GM18498 (cell line): ENCODE results near the gene AGAP2.
A peak's percentile ranks its signal among the peaks of the same experiment; 100 is the strongest.

Experiments
- ATAC-seq: cut with Tn5 transposase; IDR thresholded peaks from one replicate; pipeline ENCODE4 v1.9.1; 2021; ENCODE audit warnings: mild to moderate bottlenecking, moderate library complexity; ENCODE audit not compliant: unreplicated experiment

Gene AGAP2

DNA sequence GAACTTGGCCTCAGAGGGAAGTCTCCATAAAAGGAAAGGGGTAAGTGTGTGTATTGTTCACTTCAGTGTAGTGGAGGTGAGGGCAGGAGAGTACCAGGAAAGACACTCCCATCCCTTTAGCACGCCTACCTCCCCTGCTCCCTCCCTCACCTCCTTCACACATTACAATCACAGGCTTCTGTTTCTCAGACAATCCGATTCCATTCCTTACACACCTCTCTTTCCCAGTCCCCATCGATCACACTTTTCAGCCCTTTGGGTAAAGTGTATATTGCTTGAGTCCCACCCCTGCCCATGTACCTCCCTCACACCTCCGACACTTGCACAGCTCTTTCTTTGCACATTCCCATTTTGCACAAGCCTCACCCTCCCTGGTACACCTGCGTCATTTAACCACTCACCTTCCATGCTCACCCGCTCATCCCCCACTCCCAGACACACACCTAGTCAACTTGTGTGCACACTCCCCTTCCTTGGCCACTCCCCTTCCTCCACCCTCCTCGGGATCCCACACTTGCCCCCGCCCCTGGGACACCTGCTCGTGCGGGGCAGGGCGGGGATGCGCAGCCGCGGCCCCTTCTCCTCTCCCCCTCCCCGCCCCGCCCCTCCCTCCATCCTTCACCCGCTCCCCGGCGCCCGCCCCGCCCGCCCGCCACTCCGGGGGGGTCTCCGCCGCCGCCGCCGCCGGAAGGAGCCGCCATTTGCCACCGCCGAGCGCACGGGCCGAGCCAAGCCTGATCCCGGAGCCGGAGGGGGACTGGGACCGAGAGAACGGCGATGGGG lies 16.1 kb upstream of the AGAP2 start, which contains the start of gene MARCHF9:
Gene MARCHF9, plus strand, starts transcription at position 693 of the 783 bp plus-strand sequence. CDS start 426 bp downstream, outside the sequence.
- ATAC-seq = peak; percentile 39

DNA sequence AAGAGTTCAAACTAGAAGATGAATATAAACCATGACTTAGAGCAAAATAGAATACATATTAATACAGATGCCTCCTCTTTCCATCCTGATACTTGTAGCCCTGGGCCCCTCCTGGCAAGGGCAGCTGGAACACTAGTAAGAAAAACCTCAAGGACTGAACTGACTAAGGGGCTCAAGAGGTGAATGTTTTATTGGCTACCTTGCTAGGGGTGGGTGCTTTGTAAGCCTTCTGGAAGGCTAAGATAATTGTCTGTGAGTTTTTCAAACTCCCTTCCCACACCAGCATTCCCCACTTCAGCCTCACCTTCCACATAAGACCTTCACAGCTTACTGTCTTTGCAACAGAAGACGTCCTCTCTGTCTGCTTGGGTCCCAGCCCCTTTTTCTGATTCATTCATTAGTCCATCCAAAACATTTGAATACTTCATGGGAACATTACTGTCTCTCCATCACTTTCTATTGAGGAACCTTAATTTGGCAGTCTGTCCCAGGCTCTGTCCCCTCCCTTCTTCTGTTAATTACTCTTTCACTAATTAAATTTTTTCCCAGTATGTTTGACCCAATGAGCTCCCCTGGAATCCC lies 15.3 kb upstream of the AGAP2 start:
- ATAC-seq = no peak

DNA sequence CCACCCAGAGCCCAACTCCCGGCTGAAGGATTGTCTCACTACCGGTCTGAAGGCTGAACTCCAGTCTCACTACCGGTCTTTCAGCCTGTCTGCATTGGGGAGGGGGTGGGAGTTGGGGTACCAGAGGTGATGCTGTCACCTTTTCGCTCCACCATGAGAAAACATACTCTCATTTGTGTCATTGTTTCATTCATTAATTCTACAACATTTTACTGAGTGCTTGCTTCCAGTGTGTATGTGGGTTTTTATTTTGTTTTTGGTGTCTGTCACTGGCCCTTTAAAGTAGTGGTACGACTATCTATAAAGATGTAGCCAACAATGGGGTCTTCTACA lies 14.1 kb upstream of the AGAP2 start:
- no peak for ATAC-seq

DNA sequence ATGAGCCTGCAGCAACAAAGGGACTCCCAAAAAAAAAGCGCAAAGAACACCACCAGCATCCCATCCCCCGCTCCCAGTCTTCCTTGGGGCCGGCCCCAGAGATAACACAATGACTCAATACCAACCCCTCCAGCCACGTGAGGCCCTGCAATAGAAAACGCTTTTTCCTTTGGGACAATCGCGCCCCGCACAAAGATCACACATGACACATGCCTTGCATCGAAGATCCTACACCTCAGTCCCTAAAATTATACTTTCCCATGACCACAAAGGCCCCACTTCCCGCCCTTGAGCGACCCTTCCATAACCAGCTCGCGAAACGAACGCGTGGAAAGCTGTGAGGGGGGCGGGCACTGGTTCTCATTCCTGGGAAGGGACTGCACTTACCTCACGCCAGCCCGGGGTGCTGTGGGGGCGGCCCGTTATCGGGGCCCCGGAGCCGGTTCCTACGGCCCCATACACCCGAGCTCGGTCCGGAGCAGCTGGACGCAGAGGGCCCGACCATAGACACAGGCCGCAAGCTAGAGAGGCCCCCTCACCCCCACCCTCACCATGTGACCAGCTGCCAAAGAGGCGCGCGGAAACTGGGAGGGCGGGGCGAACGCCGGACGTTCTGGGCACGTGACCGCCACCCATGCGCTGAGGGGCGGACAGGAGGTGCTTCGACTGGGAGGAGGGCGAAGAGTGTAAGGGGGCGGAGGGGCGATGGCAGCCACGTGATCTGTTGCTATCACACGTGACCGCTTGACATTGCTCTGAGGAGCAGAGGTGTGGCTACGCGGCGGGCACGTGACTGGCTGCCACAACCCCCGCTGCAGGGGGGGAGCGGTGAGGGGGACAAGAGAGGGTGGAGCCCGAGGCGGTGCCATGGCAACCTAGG lies 13.5 kb upstream of the AGAP2 start, which contains the start of gene CDK4:
Gene CDK4, minus strand, starts transcription at position 523 of the 880 bp plus-strand sequence. CDS start 593 bp downstream, outside the sequence.
- ATAC-seq = peak; percentile 70

DNA sequence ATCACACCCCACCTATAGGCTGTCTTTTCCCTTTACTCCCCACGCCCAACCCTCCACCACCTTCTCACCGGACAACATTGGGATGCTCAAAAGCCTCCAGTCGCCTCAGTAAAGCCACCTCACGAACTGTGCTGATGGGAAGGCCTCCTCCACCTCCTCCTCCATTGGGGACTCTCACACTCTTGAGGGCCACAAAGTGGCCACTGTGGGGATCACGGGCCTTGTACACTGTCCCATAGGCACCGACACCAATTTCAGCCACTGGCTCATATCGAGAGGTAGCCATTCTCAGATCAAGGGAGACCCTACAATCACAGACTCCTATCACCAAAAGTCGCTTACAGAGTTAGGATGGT lies 12.9 kb upstream of the AGAP2 start:
- no peak for ATAC-seq

DNA sequence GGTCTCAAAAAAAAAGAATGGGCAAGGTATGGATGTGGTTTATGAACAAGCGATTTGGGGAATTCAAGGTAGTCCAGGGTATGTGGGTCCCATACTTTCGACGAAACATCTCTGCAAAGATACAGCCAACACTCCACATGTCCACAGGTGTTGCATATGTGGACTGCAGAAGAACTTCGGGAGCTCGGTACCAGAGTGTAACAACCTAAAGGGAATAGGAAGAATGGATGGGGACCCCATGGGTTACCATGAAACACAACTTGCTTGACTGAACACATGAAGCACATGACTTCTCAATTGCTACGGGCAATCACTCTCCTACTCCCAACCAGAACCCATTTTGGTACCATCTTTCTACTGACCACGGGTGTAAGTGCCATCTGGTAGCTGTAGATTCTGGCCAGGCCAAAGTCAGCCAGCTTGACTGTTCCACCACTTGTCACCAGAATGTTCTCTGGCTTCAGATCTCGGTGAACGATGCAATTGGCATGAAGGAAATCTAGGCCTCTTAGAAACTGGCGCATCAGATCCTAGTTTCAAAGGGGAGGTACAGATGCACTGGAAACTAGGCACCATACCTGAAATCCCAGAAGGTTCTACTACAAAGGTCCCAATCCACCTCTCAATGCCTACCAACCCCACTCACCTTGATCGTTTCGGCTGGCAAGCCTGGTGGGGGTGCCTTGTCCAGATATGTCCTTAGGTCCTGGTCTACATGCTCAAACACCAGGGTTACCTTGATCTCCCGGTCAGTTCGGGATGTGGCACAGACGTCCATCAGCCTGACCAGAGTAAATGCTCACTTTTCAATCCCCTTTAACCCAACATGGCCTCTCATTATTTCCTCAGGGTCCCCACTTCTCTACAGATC lies 12.3 kb upstream of the AGAP2 start:
- ATAC-seq = no peak

DNA sequence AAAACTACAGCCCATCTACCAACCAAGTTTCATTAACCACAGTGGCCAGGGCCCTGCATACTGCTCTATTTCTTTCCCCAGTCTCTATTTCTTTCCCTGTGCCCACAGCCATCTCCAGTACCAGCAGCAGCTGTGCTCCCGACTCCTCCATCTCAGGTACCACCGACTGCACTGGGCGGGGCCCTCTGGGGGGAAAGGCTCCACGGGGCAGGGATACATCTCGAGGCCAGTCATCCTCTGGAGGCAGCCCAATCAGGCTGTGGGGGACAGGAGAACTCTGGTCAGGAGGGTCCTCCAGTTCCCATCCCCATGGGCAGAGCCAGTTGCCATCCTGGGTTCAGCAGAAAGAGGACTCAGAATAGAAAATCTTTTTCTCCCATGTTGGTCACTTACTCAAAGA lies 10.5 kb upstream of the AGAP2 start:
- ATAC-seq = no peak

DNA sequence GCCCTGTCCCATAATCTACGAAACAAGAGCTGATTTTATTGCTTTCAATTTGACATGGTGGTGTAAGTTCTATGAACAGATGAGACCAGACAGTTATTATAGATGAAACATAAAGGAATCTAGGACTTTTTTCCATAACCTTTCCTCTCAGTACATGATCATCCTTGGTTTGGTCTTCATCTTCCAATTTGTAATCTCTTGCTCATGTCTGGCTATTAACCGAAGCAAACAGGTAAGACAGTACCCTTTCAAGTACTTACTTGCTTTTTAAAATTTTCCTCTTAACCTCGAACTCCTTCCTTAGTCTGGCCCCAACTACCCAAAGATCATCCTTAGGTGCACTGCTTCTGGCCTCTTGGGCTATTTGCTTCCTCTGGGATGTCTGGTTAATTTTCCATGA lies 7.5 kb upstream of the AGAP2 start:
- no peak for ATAC-seq

DNA sequence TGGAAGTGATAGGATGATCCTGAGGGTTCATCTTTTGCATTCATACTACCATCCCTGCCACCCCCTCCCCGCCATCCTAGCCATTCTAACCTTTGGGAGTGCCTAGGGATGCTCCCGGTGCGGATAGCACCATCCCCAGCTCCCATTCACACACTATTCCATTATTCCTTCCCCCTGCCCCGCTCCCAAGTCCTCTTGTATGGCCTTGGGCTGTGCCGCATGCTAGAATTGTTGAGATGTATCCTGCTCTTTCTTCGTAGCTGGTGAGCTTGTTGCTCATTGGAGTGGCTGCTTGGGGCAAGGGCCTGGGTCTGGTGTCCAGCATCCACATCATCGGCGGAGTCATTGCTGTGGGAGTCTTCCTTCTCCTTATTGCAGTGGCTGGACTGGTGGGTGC lies 6.9 kb upstream of the AGAP2 start:
- ATAC-seq = no peak

DNA sequence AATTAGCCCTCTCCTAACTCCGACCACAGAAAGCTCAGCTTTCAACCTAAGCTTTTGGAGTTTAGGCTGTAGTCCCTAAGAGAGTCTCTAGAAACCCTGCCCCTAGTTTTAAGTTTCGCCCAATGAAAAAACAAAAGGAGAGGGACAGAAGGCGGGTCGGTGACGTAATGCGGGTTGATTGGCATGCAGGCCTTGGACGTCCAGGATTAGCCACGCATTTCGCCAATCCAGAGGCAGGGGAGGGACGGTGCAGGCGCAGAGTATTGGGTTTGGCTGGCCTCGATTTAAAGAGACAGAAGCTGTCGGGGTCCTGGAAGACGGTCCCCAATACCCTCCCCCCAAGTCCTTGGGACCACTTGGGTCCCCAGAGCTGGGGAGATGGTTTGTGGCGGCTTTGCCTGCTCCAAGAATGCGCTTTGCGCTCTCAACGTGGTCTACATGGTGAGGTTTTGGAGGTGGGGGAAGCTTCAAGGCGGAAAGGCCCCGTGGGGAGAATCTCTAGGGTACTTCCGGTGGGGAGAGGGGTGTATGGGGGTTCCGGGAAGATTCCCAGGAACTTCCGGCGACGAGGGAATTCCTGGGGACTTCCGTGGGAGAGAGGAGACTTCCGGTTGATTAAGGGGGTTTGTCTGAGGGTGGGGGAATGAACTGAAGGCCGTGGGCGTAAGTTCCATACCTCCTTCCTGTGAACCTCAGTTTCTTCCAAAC lies 6.4 kb upstream of the AGAP2 start, which contains the start of gene TSPAN31:
Gene TSPAN31, plus strand, starts transcription at position 263 of the 708 bp plus-strand sequence. Its CDS starts 116 bp downstream, at position 379.
- peak; percentile 85 for ATAC-seq

DNA sequence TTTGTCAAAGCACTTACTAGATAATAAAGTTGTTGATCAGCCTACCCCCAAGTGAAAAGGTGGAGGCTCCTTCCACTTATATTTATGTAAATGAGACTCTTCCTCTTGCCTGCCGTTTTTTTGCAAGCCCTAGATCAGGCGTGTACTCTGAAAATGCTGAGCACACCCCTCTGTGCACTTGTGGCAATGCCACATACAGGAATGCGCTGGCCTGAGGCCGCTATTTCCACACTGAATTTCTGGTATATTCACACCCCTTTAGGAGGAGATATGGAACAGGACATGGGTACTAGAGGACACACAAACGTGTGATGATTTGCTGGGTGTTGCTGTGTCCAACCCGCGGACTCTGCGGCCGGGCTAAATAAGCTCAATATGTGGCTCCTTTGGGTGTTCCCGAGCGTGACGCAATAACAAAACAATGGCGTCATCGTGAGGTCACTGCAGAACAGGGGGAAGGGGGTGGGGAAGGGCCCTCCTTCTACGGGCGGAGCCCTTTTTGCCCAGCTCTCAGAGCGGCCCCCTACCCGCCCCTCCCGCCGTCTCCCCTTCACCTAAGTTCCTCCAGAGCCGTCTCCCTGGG lies 5.7 kb upstream of the AGAP2 start:
- peak; percentile 46 for ATAC-seq

DNA sequence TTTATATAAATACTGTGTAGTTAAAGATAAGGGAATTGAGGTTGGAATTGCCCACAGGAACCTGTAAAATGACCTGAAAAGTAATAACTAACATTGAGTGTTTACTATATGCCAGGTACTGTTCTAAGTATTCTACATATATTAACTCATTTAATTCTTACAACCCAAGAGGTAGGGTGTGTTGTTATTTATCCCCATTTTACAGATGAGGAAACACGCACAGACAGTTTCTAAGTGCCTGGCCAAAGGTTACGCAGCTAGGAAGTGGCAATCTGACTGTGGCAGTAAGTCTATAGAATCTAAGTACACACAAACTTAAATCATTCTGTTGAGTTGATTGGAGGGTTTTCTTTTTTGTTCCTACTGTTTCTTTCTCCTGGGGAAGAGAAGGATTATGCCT lies 5.2 kb upstream of the AGAP2 start:
- no peak for ATAC-seq

DNA sequence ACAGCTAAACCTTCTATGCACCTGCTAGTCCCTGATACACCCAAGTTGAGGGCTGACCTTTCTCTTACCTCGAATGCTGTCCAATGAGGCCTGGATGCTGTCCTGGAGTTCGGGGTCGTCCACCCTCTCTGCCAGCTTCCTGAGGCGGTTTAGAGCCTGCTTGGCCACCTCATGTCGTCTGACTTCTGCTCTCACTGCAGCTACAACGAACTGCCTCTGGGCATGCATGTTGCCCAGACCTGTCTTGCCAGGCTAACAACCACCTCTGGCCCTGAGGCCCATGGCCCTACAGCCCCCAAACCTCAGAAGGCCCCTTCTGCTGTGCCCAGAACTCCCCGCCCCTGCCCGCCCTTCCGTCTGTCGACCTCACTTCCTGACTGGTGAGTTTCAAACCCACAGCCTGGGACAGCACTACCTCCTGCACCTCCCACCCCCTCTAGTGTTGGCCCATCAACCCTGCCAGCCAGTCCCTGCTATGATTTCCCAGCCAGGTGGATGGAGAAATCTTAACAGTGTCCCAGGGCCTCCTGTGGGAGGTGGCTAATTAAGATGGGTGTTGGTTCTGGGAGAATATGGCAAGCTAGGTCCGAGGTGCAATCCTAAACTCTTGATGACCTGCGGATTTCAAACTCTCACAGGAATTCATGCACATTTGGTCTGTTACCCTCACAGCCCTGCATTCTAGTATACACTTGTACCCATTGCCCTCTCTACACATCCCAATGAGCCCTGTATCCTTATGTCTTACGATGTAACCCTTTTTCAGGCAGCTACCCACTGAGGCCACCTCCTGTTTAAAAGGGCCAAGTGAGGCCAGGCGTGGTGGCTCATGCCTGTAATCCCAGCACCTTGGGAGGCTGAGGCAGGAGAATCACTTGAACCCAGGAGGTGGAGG lies 3.5 kb upstream of the AGAP2 start:
- peak; percentile 57 for ATAC-seq

DNA sequence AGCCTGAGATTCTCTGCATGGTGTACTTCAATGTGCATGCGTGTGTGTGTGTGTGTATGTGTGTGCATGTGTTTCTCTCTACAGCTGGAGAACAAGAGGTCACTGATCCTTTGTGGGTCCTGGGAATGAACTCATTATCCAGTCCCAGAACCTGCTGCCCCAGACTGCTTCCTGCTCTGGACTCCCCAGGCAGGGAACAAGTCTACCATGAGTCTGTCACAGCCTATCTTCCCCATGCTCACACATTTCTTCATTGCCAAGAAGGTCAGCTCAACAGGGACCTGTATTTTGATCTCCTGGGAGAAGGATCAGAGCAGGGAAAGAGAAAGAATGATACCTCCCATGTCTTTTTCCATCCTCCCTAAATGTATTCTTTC lies 2.9 kb upstream of the AGAP2 start:
- ATAC-seq = no peak

DNA sequence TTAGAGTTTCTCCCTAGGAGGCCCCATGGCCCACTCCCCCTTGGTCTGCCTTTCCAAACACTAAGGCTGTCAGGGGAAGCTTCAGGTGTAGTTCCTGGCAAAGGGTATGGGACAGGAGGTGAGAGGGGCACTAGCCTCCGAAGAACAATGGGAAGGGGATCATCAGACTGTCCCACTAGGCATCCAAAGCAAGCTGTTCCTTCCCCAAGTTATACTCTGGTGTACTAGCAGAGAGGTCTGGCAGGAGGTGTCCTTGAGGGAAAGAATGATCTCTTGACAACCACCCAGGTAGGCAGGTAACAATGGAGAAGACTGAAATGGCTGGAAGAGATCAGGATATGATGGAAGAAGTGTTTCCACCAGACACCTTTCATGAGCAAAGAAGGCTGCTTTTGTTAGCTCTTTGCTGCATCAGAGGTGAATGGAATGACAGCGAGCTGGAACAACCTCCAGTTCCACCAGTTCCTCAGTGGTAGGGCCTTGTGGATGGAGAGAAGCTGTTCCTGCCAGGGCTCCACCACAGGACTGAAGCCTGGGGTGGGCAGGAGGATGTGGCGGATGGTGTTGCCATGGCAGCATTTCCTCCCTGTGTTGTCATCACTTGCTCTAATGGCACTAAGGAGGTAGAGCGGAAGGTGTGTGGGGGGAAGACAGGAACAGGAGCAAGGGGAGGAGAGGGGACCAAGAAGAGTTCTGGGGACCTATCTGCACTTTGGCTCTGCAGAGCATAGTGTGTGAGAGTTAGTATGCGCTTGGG lies 2.3 kb upstream of the AGAP2 start:
- ATAC-seq = peak; percentile 54

DNA sequence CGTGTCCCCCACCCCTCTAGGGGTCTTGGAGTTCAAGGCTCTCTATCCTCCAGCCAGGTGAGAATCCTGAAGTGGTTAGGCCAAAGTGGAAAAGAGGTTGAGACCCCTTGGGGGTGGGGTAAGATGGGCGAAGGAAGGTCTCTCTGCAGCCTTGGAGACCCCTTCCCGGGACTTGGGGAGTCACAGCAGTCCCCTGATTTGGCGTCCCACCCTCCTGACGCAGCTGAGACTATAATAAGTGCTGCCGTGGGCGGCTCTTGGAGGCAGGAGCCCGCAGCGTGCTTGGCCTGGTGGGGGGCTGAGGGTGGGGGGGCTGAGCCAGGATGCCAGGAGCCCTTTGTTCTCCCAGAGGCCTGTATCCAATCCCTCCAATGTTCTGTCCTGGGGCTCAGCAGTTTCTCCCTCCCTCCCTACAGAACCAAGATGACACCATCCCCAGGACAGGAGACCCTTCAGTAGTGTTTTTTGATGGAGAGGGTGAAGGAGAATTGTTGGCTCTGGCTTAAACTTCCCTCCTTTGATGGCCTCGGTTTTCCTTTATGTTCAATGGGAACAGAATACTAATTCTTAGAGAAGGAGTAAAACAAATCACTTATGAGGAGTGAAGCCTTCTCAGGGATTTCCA lies 1.5 kb upstream of the AGAP2 start:
- ATAC-seq = no peak

DNA sequence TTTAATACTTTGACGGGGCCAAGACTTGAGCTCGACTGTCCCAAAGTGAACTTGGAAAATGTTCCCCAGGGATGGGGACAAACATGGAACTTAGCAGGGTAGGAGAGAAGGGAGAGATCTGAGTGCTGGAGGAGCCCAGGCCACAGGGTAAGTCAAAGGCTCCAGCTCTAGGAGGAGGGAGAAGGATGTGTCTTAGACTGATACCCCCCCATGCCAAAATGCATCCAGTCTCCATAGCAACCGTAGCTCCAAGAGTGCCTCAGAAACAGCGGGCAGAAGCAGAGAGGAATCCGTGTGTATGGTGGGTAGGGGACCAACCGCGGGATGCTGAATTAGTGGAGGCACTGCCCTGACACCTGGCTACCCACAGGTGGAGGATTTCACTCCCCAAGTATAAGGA lies 845 bp upstream of the AGAP2 start:
- ATAC-seq = no peak
